Measurements from ENCODE around the gene FOXM1.

Gene FOXM1, protein sequence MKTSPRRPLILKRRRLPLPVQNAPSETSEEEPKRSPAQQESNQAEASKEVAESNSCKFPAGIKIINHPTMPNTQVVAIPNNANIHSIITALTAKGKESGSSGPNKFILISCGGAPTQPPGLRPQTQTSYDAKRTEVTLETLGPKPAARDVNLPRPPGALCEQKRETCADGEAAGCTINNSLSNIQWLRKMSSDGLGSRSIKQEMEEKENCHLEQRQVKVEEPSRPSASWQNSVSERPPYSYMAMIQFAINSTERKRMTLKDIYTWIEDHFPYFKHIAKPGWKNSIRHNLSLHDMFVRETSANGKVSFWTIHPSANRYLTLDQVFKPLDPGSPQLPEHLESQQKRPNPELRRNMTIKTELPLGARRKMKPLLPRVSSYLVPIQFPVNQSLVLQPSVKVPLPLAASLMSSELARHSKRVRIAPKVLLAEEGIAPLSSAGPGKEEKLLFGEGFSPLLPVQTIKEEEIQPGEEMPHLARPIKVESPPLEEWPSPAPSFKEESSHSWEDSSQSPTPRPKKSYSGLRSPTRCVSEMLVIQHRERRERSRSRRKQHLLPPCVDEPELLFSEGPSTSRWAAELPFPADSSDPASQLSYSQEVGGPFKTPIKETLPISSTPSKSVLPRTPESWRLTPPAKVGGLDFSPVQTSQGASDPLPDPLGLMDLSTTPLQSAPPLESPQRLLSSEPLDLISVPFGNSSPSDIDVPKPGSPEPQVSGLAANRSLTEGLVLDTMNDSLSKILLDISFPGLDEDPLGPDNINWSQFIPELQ

DNA sequence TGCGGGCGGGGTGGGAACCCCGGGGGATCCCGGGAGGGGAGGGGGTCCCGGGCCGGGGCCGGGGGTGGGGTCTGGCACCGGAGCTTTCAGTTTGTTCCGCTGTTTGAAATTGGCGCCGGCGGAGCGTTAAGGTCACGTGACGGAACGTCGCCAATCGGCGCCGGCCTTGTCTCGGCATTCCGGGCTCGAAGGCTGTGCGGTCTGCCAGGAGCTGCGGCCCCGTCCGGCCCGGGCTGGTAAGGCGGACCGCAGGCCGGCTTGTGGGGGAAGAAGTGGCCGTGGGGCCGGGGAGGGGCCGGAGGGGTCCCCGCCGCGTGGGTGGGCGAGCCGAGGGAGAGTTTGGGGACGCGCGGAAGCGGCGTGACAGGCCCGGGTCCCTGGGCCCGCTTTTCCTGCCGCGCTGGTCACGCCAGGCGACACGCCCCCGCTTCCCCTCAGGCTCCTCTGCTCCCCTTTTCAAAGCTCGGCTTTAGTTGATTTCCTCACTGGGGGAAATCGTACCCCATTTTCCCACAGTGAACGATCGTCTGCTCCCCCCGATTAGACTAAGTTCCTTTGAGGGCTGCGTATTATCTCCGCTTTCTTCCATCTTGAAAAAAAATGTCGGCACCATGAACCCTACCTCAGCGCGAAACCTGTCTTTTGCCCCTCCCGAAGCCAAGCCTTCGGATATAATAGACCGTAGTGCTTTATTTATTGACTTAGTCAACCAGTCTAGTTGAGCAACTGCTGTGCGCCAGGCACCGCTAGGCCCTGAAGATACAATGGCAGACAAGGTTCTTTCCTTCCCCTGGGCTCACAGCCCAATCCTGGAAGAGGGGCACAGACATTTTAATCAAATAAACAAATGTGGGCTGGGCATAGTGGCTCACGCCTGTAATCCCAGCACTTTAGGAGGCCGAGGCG, at the start of gene FOXM1, which contains the start of gene RHNO1:
Gene FOXM1 (minus strand): TSS at position 128 of the 906 bp plus-strand sequence. CDS start 2,696 bp downstream, outside the sequence.
Gene RHNO1 (plus strand): TSS at position 177 of the 906 bp plus-strand sequence. CDS start 8,144 bp downstream, outside the sequence.
- DNase-seq (ENCODE audit: low spot score) = peak; percentile 91

DNA sequence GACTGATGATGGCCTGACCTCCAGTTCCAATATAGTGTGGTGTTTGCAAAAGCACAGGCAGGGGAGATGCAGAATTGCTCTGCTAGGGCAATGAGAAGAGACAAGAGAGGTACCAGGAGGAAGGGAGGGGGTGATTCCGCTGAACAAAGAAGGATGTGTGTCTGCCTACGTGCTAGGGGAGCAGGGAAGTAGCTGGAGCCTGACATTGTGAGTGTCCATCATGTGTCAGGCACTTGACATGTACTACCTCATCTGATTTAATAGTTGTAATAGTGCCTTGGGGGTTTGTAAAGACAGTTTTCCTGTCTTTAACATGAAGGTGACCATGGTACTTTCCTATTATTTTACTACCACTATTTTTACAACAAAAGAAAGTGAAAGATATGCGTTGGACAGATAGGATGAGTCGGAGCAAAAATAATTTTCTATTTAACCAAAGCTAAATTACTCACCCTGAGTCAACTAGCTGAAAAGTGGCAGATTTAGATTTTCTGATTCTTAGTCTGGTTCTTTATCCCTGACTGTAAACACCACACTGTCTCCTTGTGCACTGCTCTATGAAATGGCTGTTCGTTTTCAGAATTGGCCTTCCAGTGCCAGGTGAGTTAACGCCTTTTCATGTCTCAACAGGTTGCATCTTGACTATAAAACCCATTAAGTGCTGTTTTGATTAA, 48.5 kb upstream of the FOXM1 start:
- no peak for DNase-seq (ENCODE audit: low spot score)

DNA sequence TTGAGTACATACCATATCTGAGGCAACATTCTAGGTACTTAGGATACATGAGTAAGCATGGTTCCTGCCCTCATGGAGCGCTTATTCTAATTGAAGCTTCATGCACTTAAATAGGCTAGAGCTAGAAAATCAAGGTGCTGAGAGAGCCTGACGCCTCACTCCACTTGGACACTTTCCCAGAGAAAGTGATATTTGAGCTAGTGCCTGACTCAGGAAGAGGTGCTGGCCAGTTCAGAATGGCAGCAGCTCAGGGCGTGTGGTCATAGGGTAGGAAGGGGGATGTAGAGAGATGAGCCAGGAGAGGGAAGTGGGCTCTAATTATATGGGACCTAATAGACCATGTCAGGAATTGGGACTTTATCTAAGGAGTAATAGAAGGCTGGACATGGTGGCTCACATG, 47.0 kb upstream of the FOXM1 start:
- DNase-seq (ENCODE audit: low spot score) = no peak

DNA sequence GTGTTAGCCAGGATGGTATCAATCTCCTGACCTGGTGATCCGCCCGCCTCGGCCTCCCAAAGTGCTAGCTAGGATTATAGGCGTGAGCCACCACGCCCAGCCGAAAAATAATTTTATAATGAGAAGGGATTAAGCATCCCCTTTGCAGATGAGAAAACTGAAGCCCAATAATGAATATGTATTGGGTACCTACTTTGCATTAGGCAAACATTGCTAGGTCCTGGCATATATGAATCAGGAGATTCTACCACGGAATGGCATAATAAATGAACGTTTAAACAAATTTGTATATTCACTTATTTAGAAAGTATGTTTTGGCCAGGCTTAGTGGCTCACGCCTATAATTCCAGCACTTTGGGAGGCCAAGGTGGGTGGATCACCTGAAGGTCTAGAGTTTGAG, 46.1 kb upstream of the FOXM1 start:
- DNase-seq (ENCODE audit: low spot score) = no peak

DNA sequence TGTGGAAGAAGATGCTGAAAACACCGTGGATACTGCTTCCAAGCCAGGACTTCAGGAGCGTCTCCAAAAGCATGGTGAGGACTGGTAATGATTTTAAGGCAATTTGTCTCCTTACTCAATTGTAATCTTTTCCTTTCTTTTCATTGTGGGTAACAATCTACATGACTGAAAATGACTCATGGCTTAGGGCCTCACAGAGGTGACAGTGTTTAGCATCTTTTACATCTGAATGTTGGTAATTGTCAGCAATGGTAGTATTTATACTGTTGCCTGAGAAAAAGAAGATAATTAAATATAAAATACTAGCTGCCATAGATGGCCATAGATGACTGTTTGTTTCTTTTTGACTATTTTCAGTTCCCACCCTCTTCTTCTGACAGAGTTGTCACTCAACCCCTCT, 45.4 kb upstream of the FOXM1 start:
- DNase-seq (ENCODE audit: low spot score) = no peak

DNA sequence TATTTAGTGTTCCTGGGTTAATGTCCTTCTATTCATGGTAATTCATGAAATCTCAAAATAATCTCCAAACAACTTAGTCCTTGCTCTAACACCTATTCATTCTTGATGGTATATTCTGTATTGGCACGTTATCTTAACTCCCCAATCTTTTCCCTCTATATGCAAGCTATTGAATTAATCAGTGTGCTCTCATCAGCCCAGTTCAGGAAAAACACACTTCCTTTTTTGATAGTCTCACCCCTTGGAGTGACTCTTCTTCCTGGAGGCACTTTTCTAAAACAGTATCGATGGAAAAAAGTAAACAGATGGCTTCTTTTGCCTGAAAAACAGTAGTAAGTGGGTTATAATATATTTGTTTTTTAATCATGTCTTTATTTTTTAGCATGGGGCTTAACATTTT, 42.3 kb upstream of the FOXM1 start:
- no peak for DNase-seq (ENCODE audit: low spot score)

DNA sequence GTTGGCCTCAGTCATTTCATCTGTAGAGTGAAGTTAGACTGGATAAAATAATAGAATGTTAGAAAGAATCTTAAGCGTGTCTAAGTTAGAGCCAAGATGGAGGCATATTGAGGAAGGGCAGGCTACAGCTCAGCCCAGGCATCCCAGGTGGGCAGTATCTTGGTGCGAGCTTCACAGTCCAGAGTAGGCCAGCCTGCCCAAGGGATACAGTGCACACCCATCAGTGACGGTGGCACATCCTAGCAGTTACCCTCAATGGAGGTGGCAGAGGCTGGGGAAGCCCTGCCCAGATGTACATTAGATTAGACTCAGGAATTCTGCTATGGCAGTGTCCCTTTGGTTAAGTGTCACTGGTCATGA, 35.2 kb upstream of the FOXM1 start:
- no peak for DNase-seq (ENCODE audit: low spot score)

DNA sequence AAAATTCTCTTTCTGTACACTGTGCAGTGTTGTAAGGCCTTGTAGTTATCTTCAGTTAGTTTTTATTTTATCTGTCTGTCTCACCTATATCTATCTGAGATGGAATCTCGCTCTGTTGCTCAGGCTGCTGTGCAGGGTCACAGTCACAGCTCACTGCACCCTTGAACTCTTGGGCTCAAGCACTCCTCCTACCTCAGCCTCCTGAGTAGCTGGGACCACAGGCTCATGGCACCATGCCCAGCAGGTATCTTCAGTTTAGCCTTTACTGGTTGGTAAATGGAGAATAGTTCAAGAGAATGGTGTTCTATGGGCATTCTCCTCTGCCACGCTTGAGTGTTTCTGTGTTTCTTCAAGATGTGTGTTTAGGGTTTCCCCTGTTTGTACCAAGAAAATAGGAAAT, 27.3 kb upstream of the FOXM1 start:
- DNase-seq (ENCODE audit: low spot score) = no peak

DNA sequence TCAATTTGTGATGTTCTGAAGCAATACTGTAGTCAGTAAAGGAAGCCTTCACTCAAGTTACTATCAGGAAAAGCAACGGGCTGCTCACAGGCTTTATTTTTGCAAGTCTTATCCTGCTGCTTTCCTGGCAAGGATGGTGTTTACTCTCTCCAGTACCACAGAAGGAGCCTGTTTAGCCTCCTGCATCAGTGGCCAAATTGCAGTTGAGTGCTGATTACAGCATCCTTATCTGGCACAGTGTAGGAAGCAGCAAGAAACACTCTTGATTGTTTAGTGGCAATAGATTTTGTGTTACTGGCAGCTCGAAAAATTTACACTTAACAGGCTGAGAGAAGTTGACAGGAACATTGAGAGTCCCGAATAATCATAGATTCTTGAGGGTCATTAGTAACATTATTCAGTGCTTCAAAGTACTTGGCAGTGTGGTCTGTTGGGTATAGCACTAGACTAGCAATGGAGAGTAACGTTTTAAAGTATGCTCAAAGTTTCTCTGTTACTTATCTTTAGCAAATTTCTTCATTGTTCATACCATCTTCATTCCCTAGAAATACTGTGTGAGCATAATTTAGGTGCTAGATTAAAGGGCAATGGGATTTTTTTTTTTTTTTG, 25.4 kb upstream of the FOXM1 start:
- no peak for DNase-seq (ENCODE audit: low spot score)

DNA sequence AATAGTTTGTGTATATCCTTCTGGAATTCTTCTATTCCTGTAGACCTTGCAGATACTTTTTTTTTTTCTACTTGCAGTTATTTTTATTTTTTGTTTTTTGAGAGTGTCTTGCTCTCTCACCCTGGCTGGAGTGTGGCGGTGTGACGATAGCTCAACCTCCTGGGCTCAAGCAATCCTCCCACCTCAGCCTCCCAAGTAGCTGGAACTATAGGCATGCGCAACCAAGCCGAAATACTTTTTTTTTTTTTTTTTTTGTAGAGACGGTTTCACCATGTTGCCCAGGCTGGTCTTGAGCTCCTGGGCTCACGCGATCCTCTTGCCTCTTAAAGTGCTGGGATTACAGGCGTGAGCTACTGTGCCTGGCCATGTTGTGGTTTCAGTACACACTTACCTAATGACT, 23.7 kb upstream of the FOXM1 start:
- no peak for DNase-seq (ENCODE audit: low spot score)

DNA sequence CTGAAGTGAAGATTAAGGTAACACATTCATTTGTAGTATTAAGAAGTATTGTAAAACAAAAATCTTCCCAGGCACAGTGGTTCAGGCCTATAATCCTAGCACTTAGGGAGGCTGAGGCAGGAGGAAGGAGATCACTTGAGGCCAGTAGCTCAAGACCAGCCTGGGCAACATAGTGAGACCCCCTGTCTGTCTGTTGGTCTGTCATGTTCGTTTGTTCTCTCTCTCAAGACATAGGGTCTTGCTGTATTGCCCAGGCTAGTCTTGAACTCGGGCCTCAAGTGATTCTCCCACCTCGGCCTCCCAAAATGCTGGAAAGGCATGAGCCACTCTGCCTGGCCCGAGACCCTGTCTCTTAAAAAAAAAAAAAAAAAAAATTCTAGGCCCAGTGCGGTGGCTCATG, 20.4 kb upstream of the FOXM1 start:
- DNase-seq (ENCODE audit: low spot score) = no peak

DNA sequence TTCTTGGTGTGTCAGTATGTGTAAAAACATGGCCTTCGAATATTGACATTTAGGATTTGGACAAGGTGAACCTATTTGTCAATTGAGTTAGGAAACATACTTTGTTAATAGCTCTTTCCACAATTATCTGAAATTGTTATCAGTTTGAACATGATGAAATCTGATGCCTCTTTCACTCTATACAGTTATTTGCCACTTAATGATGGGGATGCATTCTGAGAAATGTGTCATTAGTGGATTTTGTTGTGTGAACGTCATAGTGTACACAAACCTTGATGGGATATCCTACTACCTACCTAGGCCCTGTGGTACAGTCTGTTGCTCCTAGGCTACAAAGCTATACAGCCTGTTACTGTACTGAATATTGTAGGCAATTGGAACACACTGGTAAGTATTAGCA, 18.5 kb upstream of the FOXM1 start:
- DNase-seq (ENCODE audit: low spot score) = no peak

DNA sequence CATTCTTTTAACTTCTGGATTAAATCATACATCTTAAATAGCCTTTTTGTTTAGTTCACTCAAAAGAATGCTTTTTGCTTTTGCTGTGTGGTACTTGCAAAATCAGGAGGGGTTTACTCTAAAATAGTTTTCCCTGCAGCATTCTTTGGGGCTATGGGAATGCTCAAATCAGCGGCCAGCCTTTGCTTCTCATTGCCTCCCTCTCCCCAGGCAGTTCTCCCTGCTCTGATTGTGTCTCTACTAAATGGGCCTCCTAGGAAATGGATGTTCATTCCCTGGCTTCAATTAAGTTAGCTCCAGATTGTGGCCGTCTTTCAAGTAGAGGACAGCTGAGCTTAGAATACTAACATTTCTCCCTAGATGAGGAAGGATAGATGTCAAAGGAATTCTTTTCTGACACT, 18.1 kb upstream of the FOXM1 start:
- no peak for DNase-seq (ENCODE audit: low spot score)

DNA sequence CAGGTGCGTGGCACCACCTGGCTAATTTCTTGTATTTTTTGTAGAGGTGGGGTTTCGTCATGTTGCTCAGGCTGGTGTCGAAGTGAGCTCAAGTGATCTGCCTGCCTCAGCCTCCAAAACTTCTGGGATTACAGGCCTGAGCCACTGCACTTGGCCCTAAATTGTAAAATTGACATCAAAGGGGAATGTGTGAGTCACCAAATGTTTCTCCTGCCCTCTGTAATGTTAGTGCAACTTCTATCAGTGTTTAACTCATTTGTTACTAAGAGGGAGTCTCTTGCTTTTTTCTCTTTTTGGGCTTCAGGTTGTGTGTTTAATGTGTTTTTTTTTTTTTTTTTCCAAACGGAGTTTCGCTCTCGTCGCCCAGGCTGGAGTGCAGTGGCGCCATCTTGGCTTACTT, 16.0 kb upstream of the FOXM1 start:
- no peak for DNase-seq (ENCODE audit: low spot score)

DNA sequence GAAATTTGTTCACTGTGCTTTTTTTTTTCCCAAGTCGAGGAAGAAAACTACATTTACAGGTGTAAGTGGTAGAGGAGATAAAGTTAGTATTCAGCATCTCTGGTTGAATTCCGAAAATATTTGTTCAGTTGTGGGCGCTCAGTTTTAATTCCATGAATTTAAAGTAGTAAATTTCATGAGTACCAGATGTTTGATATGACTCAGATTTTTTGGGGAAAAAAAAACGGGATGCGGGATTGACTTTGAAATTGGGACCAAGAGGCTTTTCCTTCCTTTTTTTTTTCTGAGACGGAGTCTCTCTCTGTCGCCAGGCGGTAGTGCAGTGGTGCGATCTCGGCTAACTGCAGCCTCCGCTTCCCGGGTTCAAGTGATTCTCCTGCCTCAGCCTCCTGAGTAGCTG, 15.3 kb upstream of the FOXM1 start:
- DNase-seq (ENCODE audit: low spot score) = no peak

DNA sequence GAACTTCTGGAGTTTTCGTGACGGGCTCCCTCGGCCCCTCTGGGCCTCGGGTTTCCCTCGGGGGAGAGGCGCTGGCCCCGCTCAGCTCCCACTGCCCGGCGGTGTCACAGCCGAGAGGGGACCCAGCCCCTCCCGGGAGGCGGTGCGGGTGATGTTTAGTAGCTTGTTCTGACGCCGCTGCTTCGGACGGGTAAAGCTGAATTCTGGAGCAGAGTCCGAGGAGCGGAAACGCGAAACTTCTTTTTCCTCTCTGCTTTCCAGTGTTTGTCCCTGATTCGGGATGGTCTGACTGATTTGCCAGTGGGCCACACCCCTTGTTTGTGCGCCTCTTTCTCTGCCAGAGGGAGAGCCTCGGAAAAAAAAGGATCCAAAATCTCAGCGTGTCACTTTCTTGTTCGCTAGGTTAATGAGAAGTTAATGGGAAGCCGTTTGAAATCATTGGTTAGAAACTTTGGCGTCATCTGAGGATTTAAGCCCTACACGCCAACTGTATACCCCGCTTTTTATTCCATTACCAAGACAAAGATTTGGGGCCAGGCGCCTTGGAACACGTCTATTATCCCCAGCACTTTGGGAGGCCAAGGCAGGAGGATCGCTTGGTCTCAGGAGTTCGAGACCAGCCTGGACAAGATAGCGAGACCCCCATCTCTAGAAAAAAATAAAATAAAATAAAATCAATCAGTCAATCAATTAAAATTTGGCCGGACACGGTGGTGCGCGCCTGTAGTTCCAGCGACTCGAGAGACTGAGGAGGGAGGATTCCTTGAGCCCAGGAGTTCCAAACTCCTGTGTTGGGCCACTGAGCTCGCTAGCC, 14.5 kb upstream of the FOXM1 start:
- peak; percentile 26 for DNase-seq (ENCODE audit: low spot score)

DNA sequence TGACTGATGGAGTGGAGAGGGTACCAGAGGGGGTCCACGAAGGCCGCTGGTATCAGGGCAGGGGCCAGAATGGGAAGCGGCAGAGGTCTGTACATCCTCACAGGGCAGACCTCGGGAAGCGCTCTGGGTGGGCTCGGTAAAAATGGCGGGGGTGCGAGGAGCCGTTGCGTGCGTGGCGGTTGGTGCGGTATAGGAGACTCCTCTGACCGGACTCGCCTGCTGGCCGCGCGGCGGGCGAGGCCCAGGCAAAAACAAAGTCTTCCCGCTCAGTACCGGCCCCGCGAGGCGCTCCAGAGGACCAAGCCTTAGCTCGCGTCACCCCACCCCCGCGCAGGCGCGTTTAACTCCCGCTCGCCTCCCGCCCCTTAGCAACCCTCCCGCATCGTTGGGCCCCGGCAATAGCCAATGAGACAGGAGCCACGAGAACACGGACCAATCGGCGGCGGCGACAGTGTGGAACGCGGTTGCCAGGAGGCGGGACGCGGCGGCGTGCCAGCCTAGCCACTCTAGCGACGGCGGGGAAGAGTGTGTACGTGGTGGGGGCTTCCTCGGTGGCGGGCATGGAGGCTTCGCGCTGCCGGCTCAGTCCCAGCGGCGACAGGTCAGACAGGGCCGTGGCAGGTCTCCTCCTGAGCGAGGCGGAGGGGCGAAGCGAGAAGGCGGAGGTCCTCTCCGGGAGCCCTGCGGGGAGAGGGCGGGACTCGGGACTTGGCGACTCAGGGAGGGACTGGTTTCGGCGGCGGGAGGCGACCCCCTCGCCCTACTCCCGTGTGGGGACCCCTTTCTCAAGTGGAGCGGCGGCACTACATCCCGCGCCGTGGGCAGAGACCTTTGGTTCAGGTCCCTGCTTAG, 13.6 kb upstream of the FOXM1 start, which contains the start of gene TULP3:
Gene TULP3 (plus strand): TSS at position 504 of the 852 bp plus-strand sequence. CDS start 57 bp downstream, at position 561.
- peak; percentile 99 for DNase-seq (ENCODE audit: low spot score)

DNA sequence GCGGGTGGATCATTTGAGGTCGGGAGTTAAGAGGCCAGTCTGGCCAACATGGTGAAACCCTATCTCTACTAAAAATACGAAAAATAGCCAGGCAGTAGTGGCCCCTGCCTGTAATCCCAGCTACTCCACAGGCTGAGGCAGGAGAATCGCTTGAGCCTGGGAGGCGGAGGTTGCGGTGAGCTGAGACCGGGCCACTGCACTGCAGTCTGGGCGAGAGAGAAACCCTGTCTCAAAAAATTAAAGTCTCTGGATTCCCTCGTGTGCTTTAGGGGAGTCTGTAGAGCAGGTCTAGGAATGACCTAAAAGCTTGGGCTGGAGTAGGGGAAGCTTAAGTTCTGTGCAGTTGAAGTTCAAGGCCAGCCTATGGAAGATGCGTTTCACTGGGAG, 13.0 kb upstream of the FOXM1 start:
- no peak for DNase-seq (ENCODE audit: low spot score)

DNA sequence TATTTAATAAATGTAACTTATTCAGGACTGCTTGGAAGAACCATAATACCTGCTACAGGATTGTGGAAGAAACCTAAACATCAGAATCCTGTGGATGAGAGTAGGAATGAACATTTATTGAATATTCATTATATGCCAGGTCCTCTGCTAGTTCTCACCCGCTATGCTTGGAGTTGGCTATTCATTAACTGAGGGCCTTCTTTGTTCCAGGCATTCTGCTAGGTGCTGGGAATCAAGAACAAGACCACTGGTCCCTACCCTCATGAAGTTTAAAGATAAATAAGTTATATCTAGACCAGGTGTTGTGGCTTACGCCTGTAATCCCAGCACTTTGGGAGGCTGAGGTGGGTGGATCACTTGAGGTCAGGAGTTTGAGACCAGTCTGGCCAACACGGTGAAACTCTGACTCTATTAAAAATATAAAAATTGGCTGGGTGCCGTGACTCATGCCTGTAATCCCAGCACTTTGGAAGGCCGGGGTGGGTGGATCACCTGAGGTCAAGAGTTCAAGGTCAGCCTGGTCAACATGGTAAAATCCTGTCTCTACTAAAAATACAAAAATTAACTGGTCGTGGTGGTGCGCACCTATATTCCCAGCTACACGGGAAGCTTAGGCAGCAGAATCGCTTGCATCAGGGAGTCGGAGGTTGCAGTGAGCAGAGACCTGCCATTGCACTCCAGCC, 9.9 kb upstream of the FOXM1 start:
- DNase-seq (ENCODE audit: low spot score) = no peak
